Measurements from ENCODE around the gene IQSEC2.

The IQSEC2 gene

DNA sequence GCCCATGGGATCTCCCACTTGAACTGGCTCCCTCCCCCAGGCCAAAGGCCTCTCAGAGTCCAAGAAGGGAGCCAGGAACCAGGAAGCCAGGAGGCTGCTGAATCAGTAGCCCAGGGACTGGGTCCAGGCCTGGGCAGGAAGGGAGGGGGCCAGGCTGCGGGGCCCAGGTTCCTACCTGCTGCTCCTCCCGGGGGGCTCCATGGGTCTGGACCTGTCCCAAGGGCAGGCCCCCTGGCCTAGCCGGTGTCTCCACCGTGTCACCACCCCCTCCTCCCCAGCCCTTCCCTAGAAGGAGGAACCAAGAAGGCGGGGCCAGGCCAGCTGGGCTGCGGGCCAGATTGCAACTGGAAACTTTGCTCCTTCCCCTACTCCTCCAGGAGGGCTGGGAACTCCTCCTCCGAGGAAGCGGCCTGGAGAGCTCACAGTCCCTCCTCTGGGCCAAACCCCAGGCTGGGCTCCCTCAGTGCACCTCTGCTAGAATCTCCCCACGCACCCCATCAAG, at the start of gene IQSEC2:
Gene IQSEC2 (minus strand): TSS at position 264 of the 502 bp plus-strand sequence.
- peak within 1 kb of the TSS; percentile 38 for H3K4me3 ChIP-seq (replicated peaks; ENCODE audit: low read depth, low read length)
- DNase-seq (ENCODE audit: extremely low read depth, low read depth): no peak

DNA sequence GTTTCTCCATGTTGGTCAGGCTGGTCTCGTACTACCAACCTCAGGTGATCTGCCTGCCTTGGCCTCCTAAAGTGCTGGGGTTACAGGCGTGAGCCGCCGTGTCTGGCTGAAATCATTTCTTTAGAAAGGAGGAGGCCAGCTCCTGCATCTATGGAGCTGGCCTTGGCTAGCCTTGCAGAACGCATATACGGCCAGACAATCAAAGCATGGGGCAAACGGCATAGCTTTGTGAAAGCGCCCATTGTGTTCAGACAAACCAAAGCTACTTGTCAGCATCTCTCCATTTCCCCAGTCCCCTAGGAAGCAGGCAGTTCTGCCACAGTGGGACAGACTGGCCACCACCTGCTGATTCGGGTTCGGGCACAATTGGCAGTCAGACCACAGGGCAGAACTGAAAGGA, 48.9 kb upstream of the IQSEC2 start:
- TF ChIP-seq, protein P1, sequence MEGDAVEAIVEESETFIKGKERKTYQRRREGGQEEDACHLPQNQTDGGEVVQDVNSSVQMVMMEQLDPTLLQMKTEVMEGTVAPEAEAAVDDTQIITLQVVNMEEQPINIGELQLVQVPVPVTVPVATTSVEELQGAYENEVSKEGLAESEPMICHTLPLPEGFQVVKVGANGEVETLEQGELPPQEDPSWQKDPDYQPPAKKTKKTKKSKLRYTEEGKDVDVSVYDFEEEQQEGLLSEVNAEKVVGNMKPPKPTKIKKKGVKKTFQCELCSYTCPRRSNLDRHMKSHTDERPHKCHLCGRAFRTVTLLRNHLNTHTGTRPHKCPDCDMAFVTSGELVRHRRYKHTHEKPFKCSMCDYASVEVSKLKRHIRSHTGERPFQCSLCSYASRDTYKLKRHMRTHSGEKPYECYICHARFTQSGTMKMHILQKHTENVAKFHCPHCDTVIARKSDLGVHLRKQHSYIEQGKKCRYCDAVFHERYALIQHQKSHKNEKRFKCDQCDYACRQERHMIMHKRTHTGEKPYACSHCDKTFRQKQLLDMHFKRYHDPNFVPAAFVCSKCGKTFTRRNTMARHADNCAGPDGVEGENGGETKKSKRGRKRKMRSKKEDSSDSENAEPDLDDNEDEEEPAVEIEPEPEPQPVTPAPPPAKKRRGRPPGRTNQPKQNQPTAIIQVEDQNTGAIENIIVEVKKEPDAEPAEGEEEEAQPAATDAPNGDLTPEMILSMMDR (IDR thresholded peaks at IDR 0.05; ENCODE audit: low read depth, low read length, missing control alignments): no peak

More for the DNA sequence above, at the start of gene IQSEC2:
- TF ChIP-seq, protein P1 (IDR thresholded peaks at IDR 0.05; ENCODE audit: low read depth, low read length, missing control alignments): no peak

DNA sequence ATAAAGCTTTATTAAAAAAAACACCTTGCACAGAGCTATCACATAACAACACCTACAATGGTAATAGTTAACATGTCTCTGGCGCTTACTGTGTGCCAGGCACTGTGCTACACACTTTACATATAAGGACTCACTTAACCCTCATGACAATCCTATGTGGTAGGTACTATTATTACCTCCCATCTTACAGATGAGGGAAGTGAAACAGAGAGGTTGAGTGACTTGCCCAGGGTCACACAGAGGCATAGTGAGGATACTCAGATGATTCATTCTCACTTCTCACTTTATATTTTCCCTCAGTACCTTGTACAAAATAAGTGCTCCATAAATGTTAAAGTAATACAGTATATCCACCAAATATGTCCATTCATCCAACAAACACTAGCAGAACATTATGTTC, 43.4 kb upstream of the IQSEC2 start:
- TF ChIP-seq, protein P1 (IDR thresholded peaks at IDR 0.05; ENCODE audit: low read depth, low read length, missing control alignments): no peak

More for the DNA sequence above, 48.9 kb upstream of the IQSEC2 start:
- DNase-seq (ENCODE audit: extremely low read depth, low read depth): no peak
- H3K4me3 ChIP-seq (replicated peaks; ENCODE audit: low read depth, low read length): no peak overlapping the region

DNA sequence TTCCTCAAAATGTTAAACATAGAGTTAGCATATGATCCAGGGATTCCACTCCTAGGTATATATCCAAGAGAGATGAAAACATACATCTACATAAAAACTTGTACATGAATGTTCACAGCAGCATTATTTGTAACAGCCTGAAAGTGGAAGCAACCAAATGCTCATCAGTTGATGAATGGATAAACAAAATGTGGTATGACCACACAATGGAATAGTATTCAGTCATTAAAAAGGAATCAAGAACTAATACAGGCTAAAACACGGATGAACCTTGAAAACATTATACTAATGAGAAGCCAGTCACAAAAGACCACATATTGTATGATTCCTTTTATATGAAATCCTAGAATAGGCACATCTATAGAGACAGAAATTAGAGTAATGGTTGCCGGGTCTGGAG, 42.7 kb upstream of the IQSEC2 start:
- TF ChIP-seq, protein P1 (IDR thresholded peaks at IDR 0.05; ENCODE audit: low read depth, low read length, missing control alignments): no peak
- DNase-seq (ENCODE audit: extremely low read depth, low read depth): no peak

More for the DNA sequence above, 43.4 kb upstream of the IQSEC2 start:
- H3K4me3 ChIP-seq (replicated peaks; ENCODE audit: low read depth, low read length): no peak overlapping the region
- DNase-seq (ENCODE audit: extremely low read depth, low read depth): no peak

DNA sequence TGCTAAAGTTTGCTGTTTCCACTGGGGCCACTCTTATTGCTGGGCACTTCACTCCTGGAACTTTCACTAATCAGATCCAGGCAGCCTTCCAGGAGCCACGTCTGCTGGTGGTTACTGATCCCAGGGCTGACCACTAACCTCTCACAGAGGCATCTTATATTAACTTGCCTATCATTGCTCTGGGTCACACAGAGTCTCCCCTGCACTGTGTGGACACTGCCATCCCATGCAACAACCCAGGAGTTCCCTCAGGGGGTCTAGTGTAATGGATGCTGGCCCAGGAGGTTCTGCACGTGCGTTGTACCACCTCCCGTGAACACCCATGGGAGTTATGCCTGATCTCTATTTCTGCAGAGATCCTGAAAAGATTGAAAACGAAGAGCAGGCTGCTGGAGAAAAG, 41.8 kb upstream of the IQSEC2 start:
- no peak overlapping the region for H3K4me3 ChIP-seq (replicated peaks; ENCODE audit: low read depth, low read length)
- TF ChIP-seq, protein P1 (IDR thresholded peaks at IDR 0.05; ENCODE audit: low read depth, low read length, missing control alignments): no peak
- no peak for DNase-seq (ENCODE audit: extremely low read depth, low read depth)

More for the DNA sequence above, 42.7 kb upstream of the IQSEC2 start:
- no peak overlapping the region for H3K4me3 ChIP-seq (replicated peaks; ENCODE audit: low read depth, low read length)

DNA sequence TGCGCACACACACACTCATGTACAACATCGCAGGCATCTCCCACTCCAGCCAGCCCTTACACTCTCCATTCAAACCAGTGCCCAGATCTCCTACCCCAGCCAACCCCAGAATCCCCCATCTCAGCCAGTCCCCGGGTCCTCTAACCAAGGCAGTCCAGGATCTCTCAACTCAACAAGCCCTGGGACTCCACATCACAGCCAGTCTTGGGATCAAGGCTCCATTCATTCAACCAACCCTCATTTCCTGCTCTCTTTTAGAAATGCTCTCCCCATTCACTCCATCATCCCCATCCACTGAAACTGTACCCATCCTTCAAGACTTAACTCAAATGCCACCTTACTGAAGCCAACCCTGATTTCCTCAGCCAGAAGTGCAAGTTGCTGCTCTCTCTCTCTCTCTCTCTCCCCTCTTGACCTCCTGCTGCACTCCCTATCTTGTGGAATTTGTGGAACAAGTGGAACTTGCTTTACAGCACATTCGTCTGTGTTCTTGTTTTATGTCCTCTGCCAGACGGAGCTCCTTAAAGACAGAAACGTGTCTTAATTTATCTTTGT, 40.6 kb upstream of the IQSEC2 start:
- H3K4me3 ChIP-seq (replicated peaks; ENCODE audit: low read depth, low read length): no peak overlapping the region
- DNase-seq (ENCODE audit: extremely low read depth, low read depth): no peak
- TF ChIP-seq, protein P1 (IDR thresholded peaks at IDR 0.05; ENCODE audit: low read depth, low read length, missing control alignments): no peak

All from HFF-Myc (cell line).